HG03095 (cell line): ENCODE measurements around the gene NLN.
"Not testable (repeated sequence)": the region's sequence is repeated elsewhere in the genome, so short reads cannot be mapped to it uniquely, and the experiment has no call there.

ENCODE experiments used
- ATAC-seq: cut with Tn5 transposase; IDR thresholded peaks from one replicate; pipeline ENCODE4 v1.9.1; 2021; ENCODE audit warnings: moderate library complexity; ENCODE audit not compliant: unreplicated experiment

Gene NLN

GRCh38 chr5:65769539-65769938 is 47.5 kb downstream of the NLN start:
- ATAC-seq: no peak

- no peak for ATAC-seq
Observed at GRCh38 chr5:65771266-65771665, 49.3 kb downstream of the NLN start.

- ATAC-seq: not testable (repeated sequence)
Observed at GRCh38 chr5:65772963-65773362, 51.0 kb downstream of the NLN start.

GRCh38 chr5:65774346-65774745 is 52.3 kb downstream of the NLN start:
- ATAC-seq: no peak

- ATAC-seq: no peak
Observed at GRCh38 chr5:65775476-65775875, 53.5 kb downstream of the NLN start.

GRCh38 chr5:65776441-65777141 is 54.6 kb downstream of the NLN start:
- no peak for ATAC-seq

GRCh38 chr5:65778126-65778525 is 56.1 kb downstream of the NLN start:
- no peak for ATAC-seq

- ATAC-seq: no peak
Observed at GRCh38 chr5:65779643-65780042, 57.6 kb downstream of the NLN start.

GRCh38 chr5:65788296-65788695 is 66.3 kb downstream of the NLN start:
- ATAC-seq: not testable (repeated sequence)

GRCh38 chr5:65790371-65791163 is 68.6 kb downstream of the NLN start:
- ATAC-seq: no peak

- no peak for ATAC-seq
Observed at GRCh38 chr5:65791712-65792673, 70.0 kb downstream of the NLN start.

GRCh38 chr5:65796269-65796668 is 74.3 kb downstream of the NLN start:
- no peak for ATAC-seq

- no peak for ATAC-seq
Observed at GRCh38 chr5:65796751-65797316, 74.8 kb downstream of the NLN start.

GRCh38 chr5:65797481-65797880 is 75.5 kb downstream of the NLN start:
- no peak for ATAC-seq

- no peak for ATAC-seq
Observed at GRCh38 chr5:65799857-65800256, 77.9 kb downstream of the NLN start.

- no peak for ATAC-seq
Observed at GRCh38 chr5:65800775-65801174, 78.8 kb downstream of the NLN start.

- ATAC-seq: no peak
Observed at GRCh38 chr5:65801352-65801783, 79.4 kb downstream of the NLN start.

- no peak for ATAC-seq
Observed at GRCh38 chr5:65802080-65802479, 80.1 kb downstream of the NLN start.

- no peak for ATAC-seq
Observed at GRCh38 chr5:65802820-65803219, 80.8 kb downstream of the NLN start.

GRCh38 chr5:65803699-65804391 is 81.8 kb downstream of the NLN start:
- ATAC-seq: no peak
